IMR-90 (cell line): ENCODE results near the gene NRXN2.

Experiments used
- BHLHE40 ChIP-seq: fragments of 150-350 bp; IDR thresholded peaks from 2 replicates; pipeline ENCODE4 v1.6.1; 2016; ENCODE audit warnings: mild to moderate bottlenecking, low read depth, low read length
- CEBPB ChIP-seq: IDR thresholded peaks from 2 replicates; pipeline ENCODE4 v1.6.1; 2012; ENCODE audit warnings: low read depth, low read length, improper control_type of control experiment
- CTCF ChIP-seq: conservative IDR thresholded peaks from 2 replicates; pipeline ENCODE4 v1.5.1; 2012; ENCODE audit warnings: mild to moderate bottlenecking, low read depth, low read length, improper control_type of control experiment
- ELK1 ChIP-seq: fragments of 150-350 bp; IDR thresholded peaks from 2 replicates; pipeline ENCODE4 v1.6.1; 2016; ENCODE audit warnings: low read depth, mild to moderate bottlenecking, low read length, moderate library complexity, borderline replicate concordance
- FOS ChIP-seq: fragments of 150-350 bp; IDR thresholded peaks from 2 replicates; pipeline ENCODE4 v1.6.1; 2016; ENCODE audit warnings: low read depth, low read length
- MXI1 ChIP-seq: IDR thresholded peaks from 2 replicates; pipeline ENCODE4 v1.6.1; 2012; ENCODE audit warnings: low read depth, mild to moderate bottlenecking, low read length, moderate library complexity, borderline replicate concordance
- POLR2A ChIP-seq: IDR thresholded peaks from 2 replicates; pipeline ENCODE4 v1.6.1; 2012; ENCODE audit warnings: mild to moderate bottlenecking, low read depth, low read length
- SMC3 ChIP-seq: fragments of 150-350 bp; IDR thresholded peaks from 2 replicates; pipeline ENCODE4 v1.6.1; 2016; ENCODE audit warnings: low read depth, mild to moderate bottlenecking, antibody characterized with exemption, low read length, moderate library complexity
- USF2 ChIP-seq: fragments of 150-350 bp; IDR thresholded peaks from 2 replicates; pipeline ENCODE4 v1.6.1; 2017; ENCODE audit warnings: mild to moderate bottlenecking, antibody characterized with exemption, low read length, low read depth

GRCh38 chr11:64753380-64754123, 30.6 kb upstream of the NRXN2 start:
- TF ChIP-seq BHLHE40 (no peak), MXI1 (no peak), CTCF (no peak), POLR2A (no peak), ELK1 (no peak), FOS (no peak), CEBPB (no peak), USF2 (no peak), SMC3 (no peak)
